AG10803 (cell line): ENCODE measurements around the gene MGAT4D.

Source experiments
- DNase-seq: peaks from one replicate; pipeline ENCODE4 v3.0.0; 2010; ENCODE audit warnings: low read depth
- H3K4me3 ChIP-seq: 2 replicates; pipeline ENCODE4 v1.5.1; 2011; ENCODE audit warnings: mild to moderate bottlenecking, low read length, control low read depth
- TF ChIP-seq, protein P1 (sequence below): conservative IDR thresholded peaks from 2 replicates; pipeline ENCODE4 v1.5.1; 2011; ENCODE audit warnings: mild to moderate bottlenecking, low read length, control low read depth, inconsistent platforms

Gene MGAT4D

DNA sequence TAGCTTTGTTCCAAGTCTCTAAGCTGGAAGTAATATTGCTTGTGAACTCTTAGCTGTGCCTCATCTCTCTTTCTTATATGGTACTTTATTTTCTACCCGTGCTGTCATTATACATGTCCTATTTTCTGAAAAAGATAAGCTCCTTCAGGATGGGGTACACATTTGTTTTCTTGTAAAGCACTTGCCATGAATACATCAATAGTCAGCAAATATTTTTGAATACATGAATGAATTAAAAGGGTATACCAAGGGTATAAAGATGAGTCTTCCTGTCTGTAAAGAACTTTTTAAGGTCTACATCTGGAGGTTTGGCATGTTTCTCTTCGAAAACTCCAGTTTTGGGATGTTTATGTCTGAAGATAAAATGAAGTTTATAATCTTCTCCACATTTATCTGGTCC, 98.0 kb downstream of the MGAT4D start:
- TF ChIP-seq, protein P1, sequence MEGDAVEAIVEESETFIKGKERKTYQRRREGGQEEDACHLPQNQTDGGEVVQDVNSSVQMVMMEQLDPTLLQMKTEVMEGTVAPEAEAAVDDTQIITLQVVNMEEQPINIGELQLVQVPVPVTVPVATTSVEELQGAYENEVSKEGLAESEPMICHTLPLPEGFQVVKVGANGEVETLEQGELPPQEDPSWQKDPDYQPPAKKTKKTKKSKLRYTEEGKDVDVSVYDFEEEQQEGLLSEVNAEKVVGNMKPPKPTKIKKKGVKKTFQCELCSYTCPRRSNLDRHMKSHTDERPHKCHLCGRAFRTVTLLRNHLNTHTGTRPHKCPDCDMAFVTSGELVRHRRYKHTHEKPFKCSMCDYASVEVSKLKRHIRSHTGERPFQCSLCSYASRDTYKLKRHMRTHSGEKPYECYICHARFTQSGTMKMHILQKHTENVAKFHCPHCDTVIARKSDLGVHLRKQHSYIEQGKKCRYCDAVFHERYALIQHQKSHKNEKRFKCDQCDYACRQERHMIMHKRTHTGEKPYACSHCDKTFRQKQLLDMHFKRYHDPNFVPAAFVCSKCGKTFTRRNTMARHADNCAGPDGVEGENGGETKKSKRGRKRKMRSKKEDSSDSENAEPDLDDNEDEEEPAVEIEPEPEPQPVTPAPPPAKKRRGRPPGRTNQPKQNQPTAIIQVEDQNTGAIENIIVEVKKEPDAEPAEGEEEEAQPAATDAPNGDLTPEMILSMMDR = no peak
- H3K4me3 ChIP-seq = no peak overlapping the region
- no peak for DNase-seq

DNA sequence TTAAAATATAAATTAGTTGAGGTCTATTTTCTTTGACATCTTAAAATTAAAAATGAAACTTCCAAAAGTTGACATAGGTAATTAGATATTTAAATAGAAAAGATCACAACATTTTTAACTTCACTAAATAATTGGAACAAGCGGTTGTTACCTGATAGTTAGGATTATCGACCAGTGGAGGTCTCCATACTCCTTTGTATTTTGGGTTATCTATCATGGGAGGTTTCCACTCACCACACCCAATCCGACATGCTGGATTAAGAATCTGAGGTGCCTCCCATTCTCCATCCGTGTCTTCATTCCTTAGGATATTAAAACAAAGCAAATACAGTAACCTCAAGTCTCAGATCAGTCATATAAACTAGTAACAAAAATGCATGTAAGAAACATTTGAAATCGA, 102.4 kb downstream of the MGAT4D start:
- TF ChIP-seq, protein P1 = no peak
- no peak overlapping the region for H3K4me3 ChIP-seq
- DNase-seq = no peak
